Astrocyte (in vitro differentiated cells and primary cell): ENCODE results near the gene OSGEP. TPM values are rescaled to one million over a fixed set of nuclear protein-coding genes. Genes with fewer than 3 reads are reported as not detected.
A peak's percentile ranks its signal among the peaks of the same experiment; 100 is the strongest.

Experiments
- DNase-seq: peaks from one replicate; pipeline ENCODE4 v3.0.0-alpha.2; 2010; ENCODE audit warnings: low read depth
- FAIRE-seq: peaks from 2 replicates; lab custom pipeline; 2011; peaks lifted over from hg19 to GRCh38; lab: Jason Lieb, UNC
- H2AFZ ChIP-seq: 2 replicates; pipeline ENCODE4 v1.6.0; 2012; ENCODE audit warnings: low read depth, low read length, inconsistent platforms
- H3K27ac ChIP-seq: 2 replicates; pipeline ENCODE4 v1.5.1; 2011; ENCODE audit warnings: low read depth, low read length, inconsistent platforms
- H3K27me3 ChIP-seq: 2 replicates; pipeline ENCODE4 v1.6.0; 2011; ENCODE audit warnings: low read length, inconsistent platforms; ENCODE audit not compliant: insufficient read depth
- H3K36me3 ChIP-seq: 2 replicates; pipeline ENCODE4 v1.5.1; 2011; ENCODE audit warnings: low read length, inconsistent platforms; ENCODE audit not compliant: insufficient read depth
- H3K4me1 ChIP-seq: 2 replicates; pipeline ENCODE4 v1.5.1; 2011; ENCODE audit warnings: low read length, inconsistent platforms; ENCODE audit not compliant: insufficient read depth
- H3K4me2 ChIP-seq: 2 replicates; pipeline ENCODE4 v1.6.0; 2012; ENCODE audit warnings: low read length, inconsistent platforms
- H3K4me3 ChIP-seq: 2 replicates; pipeline ENCODE4 v1.5.1; 2011; ENCODE audit warnings: low read depth, mild to moderate bottlenecking, low read length, inconsistent platforms; ENCODE audit not compliant: insufficient read depth
- H3K79me2 ChIP-seq: 2 replicates; pipeline ENCODE4 v1.6.0; 2012; ENCODE audit warnings: mild to moderate bottlenecking, low read length, inconsistent platforms; ENCODE audit not compliant: insufficient read depth
- H3K9ac ChIP-seq: 2 replicates; pipeline ENCODE4 v1.6.0; 2012; ENCODE audit warnings: mild to moderate bottlenecking, low read length, inconsistent platforms
- H3K9me3 ChIP-seq: 2 replicates; pipeline ENCODE4 v1.5.1; 2012; ENCODE audit warnings: low read depth, mild to moderate bottlenecking, low read length, inconsistent platforms; ENCODE audit not compliant: insufficient read depth
- H4K20me1 ChIP-seq: 2 replicates; pipeline ENCODE4 v1.6.0; 2012; ENCODE audit warnings: low read length, inconsistent platforms; ENCODE audit not compliant: insufficient read depth
- H3K27ac Mint-ChIP-seq: one replicate; pipeline ENCODE4 v1.8.0; 2021; ENCODE audit warnings: mild to moderate bottlenecking, mixed read lengths; ENCODE audit not compliant: unreplicated experiment
- H3K27me3 Mint-ChIP-seq: one replicate; pipeline ENCODE4 v1.8.0; 2021; ENCODE audit warnings: low read depth, mixed read lengths; ENCODE audit not compliant: unreplicated experiment
- H3K36me3 Mint-ChIP-seq: one replicate; pipeline ENCODE4 v1.8.0; 2021; ENCODE audit warnings: low read depth, mixed read lengths; ENCODE audit not compliant: unreplicated experiment
- H3K4me1 Mint-ChIP-seq: one replicate; pipeline ENCODE4 v1.8.0; 2021; ENCODE audit warnings: low read depth, mixed read lengths; ENCODE audit not compliant: unreplicated experiment
- H3K4me3 Mint-ChIP-seq: one replicate; pipeline ENCODE4 v1.8.0; 2021; ENCODE audit warnings: mild to moderate bottlenecking, moderate library complexity, mixed read lengths; ENCODE audit not compliant: unreplicated experiment
- H3K9me3 Mint-ChIP-seq: one replicate; pipeline ENCODE4 v1.8.0; 2021; ENCODE audit warnings: mild to moderate bottlenecking, mixed read lengths; ENCODE audit not compliant: unreplicated experiment
- CTCF ChIP-seq: IDR thresholded peaks from 2 replicates; pipeline ENCODE4 v1.5.1; 2011; ENCODE audit warnings: low read depth, mild to moderate bottlenecking, inconsistent platforms, low read length, moderate library complexity; ENCODE audit not compliant: insufficient read depth
- EZH2 ChIP-seq: IDR thresholded peaks from 2 replicates; pipeline ENCODE4 v1.6.1; 2012; ENCODE audit warnings: mild to moderate bottlenecking, low read length, inconsistent platforms; ENCODE audit not compliant: insufficient read depth
- total RNA-seq: library from RNA; stranded (reverse); gene quantifications from 2 replicates; pipeline ENCODE4 v1.2.1, GENCODE V29; 2021

The OSGEP gene
- total RNA-seq, 1 donor from 2014 or later = 23.0 TPM

GRCh38 chr14:20400965-20401593, 53.5 kb downstream of the OSGEP start:
- Histone ChIP-seq H3K9me3 (no peaks in the 10 kb centered on the region), H3K9ac (no peak overlapping the region), H3K4me3 (no peak overlapping the region), H3K79me2 (peaks cover 4% of the 10 kb centered on the region), H3K4me1 (peaks cover 7% of the 10 kb centered on the region), H3K27me3 (no peaks in the 10 kb centered on the region), H4K20me1 (peaks cover 7% of the 10 kb centered on the region), H3K36me3 (peaks cover 36% of the 10 kb centered on the region), H3K27ac (peak overlapping the region; percentile 15), H3K4me2 (peak overlapping the region; percentile 62), H2AFZ (no peak overlapping the region)
- H3K4me1 Mint-ChIP-seq = peaks cover 11% of the 10 kb centered on the region
- H3K27ac Mint-ChIP-seq = no peak overlapping the region
- no peaks in the 10 kb centered on the region for H3K9me3 Mint-ChIP-seq
- no peaks in the 10 kb centered on the region for H3K27me3 Mint-ChIP-seq
- FAIRE-seq (no peak), DNase-seq (peak; percentile 7)
- peaks cover 31% of the 10 kb centered on the region for H3K36me3 Mint-ChIP-seq
- TF ChIP-seq EZH2 (no peak), CTCF (no peak)
- peak overlapping the region; percentile 42 for H3K4me3 Mint-ChIP-seq

GRCh38 chr14:20400589-20400964, 54.0 kb downstream of the OSGEP start:
- Histone ChIP-seq H3K4me1 (peaks cover 7% of the 10 kb centered on the region), H3K79me2 (peaks cover 2% of the 10 kb centered on the region), H3K27me3 (no peaks in the 10 kb centered on the region), H2AFZ (no peak overlapping the region), H3K36me3 (peaks cover 34% of the 10 kb centered on the region), H3K27ac (no peak overlapping the region), H3K9ac (no peak overlapping the region), H3K4me2 (peak overlapping the region; percentile 62), H3K4me3 (no peak overlapping the region), H3K9me3 (no peaks in the 10 kb centered on the region), H4K20me1 (peaks cover 5% of the 10 kb centered on the region)
- FAIRE-seq (no peak), DNase-seq (no peak)
- H3K27me3 Mint-ChIP-seq = no peaks in the 10 kb centered on the region
- H3K9me3 Mint-ChIP-seq = no peaks in the 10 kb centered on the region
- H3K4me1 Mint-ChIP-seq = peaks cover 11% of the 10 kb centered on the region
- no peak for TF ChIP-seq CTCF
- no peak for TF ChIP-seq EZH2
- no peak overlapping the region for H3K27ac Mint-ChIP-seq
- peak overlapping the region; percentile 42 for H3K4me3 Mint-ChIP-seq
- peaks cover 35% of the 10 kb centered on the region for H3K36me3 Mint-ChIP-seq

GRCh38 chr14:20397511-20397910, 57.1 kb downstream of the OSGEP start:
- Histone ChIP-seq H3K27me3 (no peaks in the 10 kb centered on the region), H3K4me1 (peaks cover 7% of the 10 kb centered on the region), H3K9me3 (no peaks in the 10 kb centered on the region), H3K36me3 (peaks cover 25% of the 10 kb centered on the region), H3K27ac (no peak overlapping the region), H3K4me3 (no peak overlapping the region), H3K79me2 (no peaks in the 10 kb centered on the region), H3K9ac (no peak overlapping the region), H3K4me2 (no peak overlapping the region), H2AFZ (no peak overlapping the region), H4K20me1 (no peaks in the 10 kb centered on the region)
- DNase-seq (no peak), FAIRE-seq (no peak)
- H3K27me3 Mint-ChIP-seq = no peaks in the 10 kb centered on the region
- TF ChIP-seq CTCF = no peak
- no peak for TF ChIP-seq EZH2
- no peak overlapping the region for H3K27ac Mint-ChIP-seq
- no peak overlapping the region for H3K4me3 Mint-ChIP-seq
- peaks cover 11% of the 10 kb centered on the region for H3K4me1 Mint-ChIP-seq
- H3K9me3 Mint-ChIP-seq = no peaks in the 10 kb centered on the region
- H3K36me3 Mint-ChIP-seq = peaks cover 23% of the 10 kb centered on the region
